ENCODE measurements around the gene TMPRSS11E.
"Not testable (repeated sequence)": the region's sequence is repeated elsewhere in the genome, so short reads cannot be mapped to it uniquely, and the experiment has no call there.

- TF ChIP-seq ZNF138 (tag by site-specific recombination; IDR thresholded peaks at IDR 0.05; ENCODE audit: borderline replicate concordance); ZNF174 (tag by site-specific recombination; IDR thresholded peaks at IDR 0.05); ZNF274 (IDR thresholded peaks at IDR 0.05; ENCODE audit: low read length); ZNF274 (tag by site-specific recombination; IDR thresholded peaks at IDR 0.05; ENCODE audit: borderline replicate concordance); ZBTB21 (tag by site-specific recombination; IDR thresholded peaks at IDR 0.05); ZNF549 (tag by site-specific recombination; IDR thresholded peaks at IDR 0.05); ZNF792 (tag by site-specific recombination; IDR thresholded peaks at IDR 0.05); AEBP2 (tag by site-specific recombination; IDR thresholded peaks at IDR 0.05; ENCODE audit: borderline replicate concordance): not testable (repeated sequence)
- TF ChIP-seq, protein P1, sequence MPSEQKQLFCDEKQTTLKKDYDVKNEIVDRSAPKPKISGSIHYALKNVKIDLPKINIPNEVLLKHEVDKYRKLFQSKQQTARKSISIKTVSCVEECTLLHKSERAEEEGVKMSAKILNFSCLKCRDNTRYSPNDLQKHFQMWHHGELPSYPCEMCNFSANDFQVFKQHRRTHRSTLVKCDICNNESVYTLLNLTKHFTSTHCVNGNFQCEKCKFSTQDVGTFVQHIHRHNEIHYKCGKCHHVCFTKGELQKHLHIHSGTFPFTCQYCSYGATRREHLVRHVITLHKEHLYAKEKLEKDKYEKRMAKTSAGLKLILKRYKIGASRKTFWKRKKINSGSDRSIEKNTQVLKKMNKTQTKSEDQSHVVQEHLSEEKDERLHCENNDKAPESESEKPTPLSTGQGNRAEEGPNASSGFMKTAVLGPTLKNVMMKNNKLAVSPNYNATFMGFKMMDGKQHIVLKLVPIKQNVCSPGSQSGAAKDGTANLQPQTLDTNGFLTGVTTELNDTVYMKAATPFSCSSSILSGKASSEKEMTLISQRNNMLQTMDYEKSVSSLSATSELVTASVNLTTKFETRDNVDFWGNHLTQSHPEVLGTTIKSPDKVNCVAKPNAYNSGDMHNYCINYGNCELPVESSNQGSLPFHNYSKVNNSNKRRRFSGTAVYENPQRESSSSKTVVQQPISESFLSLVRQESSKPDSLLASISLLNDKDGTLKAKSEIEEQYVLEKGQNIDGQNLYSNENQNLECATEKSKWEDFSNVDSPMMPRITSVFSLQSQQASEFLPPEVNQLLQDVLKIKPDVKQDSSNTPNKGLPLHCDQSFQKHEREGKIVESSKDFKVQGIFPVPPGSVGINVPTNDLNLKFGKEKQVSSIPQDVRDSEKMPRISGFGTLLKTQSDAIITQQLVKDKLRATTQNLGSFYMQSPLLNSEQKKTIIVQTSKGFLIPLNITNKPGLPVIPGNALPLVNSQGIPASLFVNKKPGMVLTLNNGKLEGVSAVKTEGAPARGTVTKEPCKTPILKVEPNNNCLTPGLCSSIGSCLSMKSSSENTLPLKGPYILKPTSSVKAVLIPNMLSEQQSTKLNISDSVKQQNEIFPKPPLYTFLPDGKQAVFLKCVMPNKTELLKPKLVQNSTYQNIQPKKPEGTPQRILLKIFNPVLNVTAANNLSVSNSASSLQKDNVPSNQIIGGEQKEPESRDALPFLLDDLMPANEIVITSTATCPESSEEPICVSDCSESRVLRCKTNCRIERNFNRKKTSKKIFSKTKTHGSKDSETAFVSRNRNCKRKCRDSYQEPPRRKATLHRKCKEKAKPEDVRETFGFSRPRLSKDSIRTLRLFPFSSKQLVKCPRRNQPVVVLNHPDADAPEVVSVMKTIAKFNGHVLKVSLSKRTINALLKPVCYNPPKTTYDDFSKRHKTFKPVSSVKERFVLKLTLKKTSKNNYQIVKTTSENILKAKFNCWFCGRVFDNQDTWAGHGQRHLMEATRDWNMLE (tag by site-specific recombination; conservative IDR thresholded peaks at IDR 0.05; ENCODE audit: low read depth) = not testable (repeated sequence)
- TF ChIP-seq, protein P2, sequence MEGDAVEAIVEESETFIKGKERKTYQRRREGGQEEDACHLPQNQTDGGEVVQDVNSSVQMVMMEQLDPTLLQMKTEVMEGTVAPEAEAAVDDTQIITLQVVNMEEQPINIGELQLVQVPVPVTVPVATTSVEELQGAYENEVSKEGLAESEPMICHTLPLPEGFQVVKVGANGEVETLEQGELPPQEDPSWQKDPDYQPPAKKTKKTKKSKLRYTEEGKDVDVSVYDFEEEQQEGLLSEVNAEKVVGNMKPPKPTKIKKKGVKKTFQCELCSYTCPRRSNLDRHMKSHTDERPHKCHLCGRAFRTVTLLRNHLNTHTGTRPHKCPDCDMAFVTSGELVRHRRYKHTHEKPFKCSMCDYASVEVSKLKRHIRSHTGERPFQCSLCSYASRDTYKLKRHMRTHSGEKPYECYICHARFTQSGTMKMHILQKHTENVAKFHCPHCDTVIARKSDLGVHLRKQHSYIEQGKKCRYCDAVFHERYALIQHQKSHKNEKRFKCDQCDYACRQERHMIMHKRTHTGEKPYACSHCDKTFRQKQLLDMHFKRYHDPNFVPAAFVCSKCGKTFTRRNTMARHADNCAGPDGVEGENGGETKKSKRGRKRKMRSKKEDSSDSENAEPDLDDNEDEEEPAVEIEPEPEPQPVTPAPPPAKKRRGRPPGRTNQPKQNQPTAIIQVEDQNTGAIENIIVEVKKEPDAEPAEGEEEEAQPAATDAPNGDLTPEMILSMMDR (tag by site-specific recombination; IDR thresholded peaks at IDR 0.05) = not testable (repeated sequence)
These were observed 41.4 kb upstream of the TMPRSS11E start for GRCh38 chr4:68405718-68406478.
